K562 (cell line): Measurements from ENCODE around the gene DNAJC8. TPM values are rescaled to one million over a fixed set of nuclear protein-coding genes. Genes with fewer than 3 reads are reported as not detected.

Source experiments
- ARID1B ChIP-seq: fragments of 450-650 bp; IDR thresholded peaks from 2 replicates; pipeline ENCODE4 v1.6.1; 2016; ENCODE audit warnings: antibody characterized with exemption, mild to moderate bottlenecking, inconsistent platforms
- ARNT ChIP-seq, 2 experiments: fragments of 450-650 bp; IDR thresholded peaks; 2 replicates each; pipeline ENCODE4 v1.6.1; 2016; ENCODE audit warnings: mild to moderate bottlenecking in 1 of 2
- CBFA2T2 ChIP-seq: fragments of 450-650 bp; conservative IDR thresholded peaks from 2 replicates; pipeline ENCODE4 v1.6.1; 2017; ENCODE audit warnings: mild to moderate bottlenecking
- ELF1 ChIP-seq: fragments of 200-800 bp; sonication (Bioruptor generic); IDR thresholded peaks from 2 replicates; pipeline ENCODE4 v1.6.1; 2016; ENCODE audit warnings: missing genetic modification characterization, missing compliant biosample characterization
- ETV1 ChIP-seq: fragments of 450-650 bp; conservative IDR thresholded peaks from 2 replicates; pipeline ENCODE4 v1.6.1; 2016; ENCODE audit warnings: missing genetic modification characterization, control low read depth, low read depth, missing compliant biosample characterization
- FOXJ3 ChIP-seq: sonication (generic); formaldehyde crosslinking; IDR thresholded peaks from 2 replicates; pipeline ENCODE4 v1.4.0; 2020; ENCODE audit warnings: mild to moderate bottlenecking, missing genetic modification reagents
- KDM2B ChIP-seq: fragments of 250-450 bp; sonication (Bioruptor Pico); IDR thresholded peaks from 2 replicates; pipeline ENCODE4 v1.8.0; 2021; ENCODE audit warnings: mild to moderate bottlenecking, moderate library complexity
- MAFF ChIP-seq: IDR thresholded peaks from 2 replicates; pipeline ENCODE4 v1.6.1; 2012; ENCODE audit warnings: low read length, improper control_type of control experiment
- MECOM ChIP-seq: fragments of 250-450 bp; sonication (Bioruptor Pico); IDR thresholded peaks from 2 replicates; pipeline ENCODE4 v1.8.0; 2022; ENCODE audit warnings: inconsistent platforms
- MTF1 ChIP-seq: fragments of 250-450 bp; sonication (Bioruptor Pico); IDR thresholded peaks from 2 replicates; pipeline ENCODE4 v1.9.0; 2021; ENCODE audit warnings: moderate library complexity, mild to moderate bottlenecking, inconsistent platforms, borderline replicate concordance
- NFE2L1 ChIP-seq: fragments of 450-650 bp; IDR thresholded peaks from 2 replicates; pipeline ENCODE4 v1.6.1; 2016; ENCODE audit warnings: missing genetic modification characterization, low read depth, mild to moderate bottlenecking, missing compliant biosample characterization, moderate library complexity, borderline replicate concordance
- PTTG1 ChIP-seq: fragments of 450-650 bp; IDR thresholded peaks from 2 replicates; pipeline ENCODE4 v1.6.1; 2016; ENCODE audit warnings: low read depth, mild to moderate bottlenecking, missing genetic modification characterization, missing compliant biosample characterization
- SMC3 ChIP-seq: conservative IDR thresholded peaks from 2 replicates; pipeline ENCODE4 v1.6.1; 2011; ENCODE audit warnings: low read depth, low read length, improper control_type of control experiment; ENCODE audit not compliant: insufficient read depth
- SPI1 ChIP-seq: IDR thresholded peaks from 2 replicates; pipeline ENCODE4 v1.6.1; 2011; ENCODE audit warnings: low read depth, low read length, control low read depth, borderline replicate concordance
- TOE1 ChIP-seq, 2 experiments: fragments of 450-650 bp in 1 of 2; sonication (generic) in 1 of 2; formaldehyde crosslinking in 1 of 2; IDR thresholded peaks; 2 replicates each; pipeline versions ENCODE4 v1.7.1 to v1.8.0; 2016 to 2022; ENCODE audit warnings: borderline replicate concordance in 2 of 2, mild to moderate bottlenecking in 2 of 2, antibody characterized with exemption in 1 of 2, inconsistent platforms in 1 of 2, low read depth in 1 of 2, missing genetic modification reagents in 1 of 2, moderate library complexity in 1 of 2
- ZNF197 ChIP-seq: fragments of 200-800 bp; sonication (Bioruptor generic); IDR thresholded peaks from 2 replicates; pipeline ENCODE4 v1.6.1; 2016; ENCODE audit warnings: low read depth, missing genetic modification characterization, missing compliant biosample characterization
- ZNF785 ChIP-seq: fragments of 250-450 bp; sonication (Bioruptor Pico); IDR thresholded peaks from 2 replicates; pipeline ENCODE4 v1.4.0; 2020; ENCODE audit warnings: mild to moderate bottlenecking
- polyA plus RNA-seq, 8 experiments: library from polyadenylated mRNA; depleted of rRNA in 4 of 8; stranded (reverse) in 5 of 8; unstranded in 3 of 8; fragments of >200 nt; fragmentation: Nextera tagmentation in 2 of 8; fragmentation: Illumina TruSeq in 1 of 8; extraction: Ambion mirVana in 2 of 8; extraction: Trizol in 1 of 8; gene quantifications; 2 replicates each; pipeline versions ENCODE4 v1.2.1 to v1.2.3, GENCODE V29; 2011 to 2014; ENCODE audit warnings: inconsistent platforms in 1 of 8, missing spikeins in 1 of 8
- total RNA-seq, 7 experiments: library from RNA; depleted of rRNA in 6 of 7; stranded (reverse); fragments of >200 nt in 6 of 7; fragmentation: Illumina TruSeq in 2 of 7; extraction: Trizol in 2 of 7; gene quantifications; 2 replicates each; pipeline versions ENCODE4 v1.2.1 to v1.2.3, GENCODE V29; 2011 to 2021; ENCODE audit warnings: low replicate concordance in 1 of 7
- TF ChIP-seq, protein P1 (sequence below): fragments of 450-650 bp; formaldehyde crosslinking; IDR thresholded peaks from 2 replicates; pipeline ENCODE4 v1.4.0; 2022; ENCODE audit warnings: missing genetic modification characterization

The DNAJC8 gene
- total and polyA plus RNA-seq, 9 of the 15 experiments (the other 6 are each of a cell fraction or from before 2014, with no cell fraction given), result 143 to 508 (median 209) TPM

DNA sequence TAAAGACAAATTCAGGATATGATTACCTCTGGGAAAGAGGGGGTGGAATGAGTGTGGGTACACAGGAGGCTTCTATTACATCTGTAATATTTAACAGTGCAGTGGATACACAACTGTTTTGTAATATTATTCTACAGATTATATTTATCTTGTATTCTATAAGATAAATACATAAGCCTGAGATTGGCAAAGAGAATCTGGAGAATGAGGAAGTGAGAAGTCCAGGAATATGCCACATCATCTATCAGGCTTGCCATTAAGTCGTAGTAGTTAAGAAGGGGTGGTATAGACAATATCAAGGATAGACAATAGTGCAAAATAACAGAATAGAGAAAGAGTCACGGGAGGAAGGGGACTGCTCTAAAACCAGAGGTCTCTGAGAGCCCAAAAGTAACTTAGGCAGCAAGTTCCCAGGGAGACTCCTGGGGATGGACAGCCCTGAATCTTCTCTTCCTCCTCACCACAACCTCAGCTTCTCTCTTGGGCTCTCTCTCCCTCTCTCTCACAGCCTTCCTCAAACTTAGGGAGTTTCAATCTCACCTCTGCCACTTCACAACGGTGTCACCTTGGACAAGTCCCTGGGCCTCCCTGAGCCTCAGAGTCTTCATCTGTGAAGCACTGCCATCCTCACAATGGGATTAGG lies 42.4 kb downstream of the DNAJC8 start (continued):
- TF ChIP-seq NFE2L1 (tag) (no peak), CBFA2T2 (0 out of 2 replicates have a peak, but pooled peaks have one; percentile 3), ARNT (IDR thresholded peaks at IDR 0.05) (no peak), MTF1 (CRISPR knock-in tag) (no peak), PTTG1 (no peak), ARID1B (peak; percentile 38; the same call in 1 of the 2 replicates), SPI1 (peak; percentile 87), ELF1 (peak; percentile 29; the same call in 1 of the 2 replicates), ZNF197 (no peak), ETV1 (tag) (no peak), KDM2B (CRISPR knock-in tag) (no peak), TOE1 (IDR thresholded peaks at IDR 0.05; ENCODE audit: borderline replicate concordance) (no peak), TOE1 (CRISPR knock-in tag; IDR thresholded peaks at IDR 0.05; ENCODE audit: borderline replicate concordance, low read depth) (no peak), MECOM (CRISPR knock-in tag) (no peak), FOXJ3 (CRISPR knock-in tag) (no peak), SMC3 (no peak), MAFF (peak; percentile 48; the same call in 1 of the 2 replicates), ZNF785 (CRISPR knock-in tag) (no peak)
- TF ChIP-seq, protein P1, sequence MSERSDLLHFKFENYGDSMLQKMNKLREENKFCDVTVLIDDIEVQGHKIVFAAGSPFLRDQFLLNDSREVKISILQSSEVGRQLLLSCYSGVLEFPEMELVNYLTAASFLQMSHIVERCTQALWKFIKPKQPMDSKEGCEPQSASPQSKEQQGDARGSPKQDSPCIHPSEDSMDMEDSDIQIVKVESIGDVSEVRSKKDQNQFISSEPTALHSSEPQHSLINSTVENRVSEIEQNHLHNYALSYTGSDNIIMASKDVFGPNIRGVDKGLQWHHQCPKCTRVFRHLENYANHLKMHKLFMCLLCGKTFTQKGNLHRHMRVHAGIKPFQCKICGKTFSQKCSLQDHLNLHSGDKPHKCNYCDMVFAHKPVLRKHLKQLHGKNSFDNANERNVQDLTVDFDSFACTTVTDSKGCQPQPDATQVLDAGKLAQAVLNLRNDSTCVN, result no peak
- TF ChIP-seq, all 486 proteins: peak for 9
